ENCODE results near the gene ZNF682. TPM values are rescaled to one million over a fixed set of nuclear protein-coding genes. Genes with fewer than 3 reads are reported as not detected.
"Not testable (repeated sequence)": the region's sequence is repeated elsewhere in the genome, so short reads cannot be mapped to it uniquely, and the experiment has no call there.

ZNF682 gene
- total RNA-seq (2014; rRNA removed; shearing (Covaris generic)) = 1.1 and 3.0 TPM in 2 replicates

- DNase-seq (ENCODE audit: low spot score) = peak; percentile 83
Observed at GRCh38 chr19:20039203-20039723, at the start of gene ZNF682. TSS of gene ZNF682 (minus strand) at chr19:20039505. CDS start at chr19:20039345, 160 bp downstream.

DNA sequence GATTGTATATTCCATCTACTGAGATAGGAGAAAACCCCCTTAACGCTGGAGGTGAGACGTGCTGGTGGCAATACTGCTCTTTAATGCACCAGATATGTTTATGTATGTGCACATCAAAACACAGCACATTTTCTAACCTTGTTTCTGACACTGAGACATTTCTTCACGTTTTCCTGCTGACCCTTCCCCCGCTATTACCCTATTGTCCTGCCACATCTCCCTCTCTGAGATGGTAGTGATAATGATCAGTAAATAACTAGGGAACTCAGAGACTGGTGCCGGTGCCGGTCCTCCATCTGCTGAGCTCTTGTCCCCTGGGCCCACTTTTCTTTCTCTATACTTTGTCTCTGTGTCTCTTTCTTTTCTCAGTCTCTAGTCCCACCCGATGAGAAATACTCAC lies 43.6 kb upstream of the ZNF682 start:
- not testable (repeated sequence) for DNase-seq (ENCODE audit: low spot score)

- DNase-seq (ENCODE audit: low spot score) = not testable (repeated sequence)
Observed at GRCh38 chr19:20082232-20082833, 43.0 kb upstream of the ZNF682 start.

DNA sequence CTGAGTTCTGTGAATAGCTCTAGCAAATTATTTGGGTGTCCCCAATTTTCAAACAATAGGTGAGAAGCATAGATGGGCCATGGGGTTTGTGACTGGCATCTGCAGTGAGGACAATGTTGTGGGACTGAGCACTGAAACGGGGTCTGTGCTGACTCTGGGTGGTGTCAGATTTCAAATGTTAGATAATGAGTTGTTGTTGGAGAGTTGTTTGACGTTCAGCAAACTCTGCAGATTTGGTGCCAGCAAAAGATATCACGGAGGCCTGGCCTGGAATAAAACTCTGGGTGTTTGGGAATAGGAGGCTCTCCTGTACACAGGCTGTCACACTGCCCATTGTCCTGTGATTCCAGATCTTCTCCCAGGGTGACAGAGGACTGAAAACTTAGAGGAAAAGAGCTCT lies 41.4 kb upstream of the ZNF682 start:
- DNase-seq (ENCODE audit: low spot score) = no peak

- no peak for DNase-seq (ENCODE audit: low spot score)
Observed at GRCh38 chr19:20079476-20079875, 40.2 kb upstream of the ZNF682 start.

DNA sequence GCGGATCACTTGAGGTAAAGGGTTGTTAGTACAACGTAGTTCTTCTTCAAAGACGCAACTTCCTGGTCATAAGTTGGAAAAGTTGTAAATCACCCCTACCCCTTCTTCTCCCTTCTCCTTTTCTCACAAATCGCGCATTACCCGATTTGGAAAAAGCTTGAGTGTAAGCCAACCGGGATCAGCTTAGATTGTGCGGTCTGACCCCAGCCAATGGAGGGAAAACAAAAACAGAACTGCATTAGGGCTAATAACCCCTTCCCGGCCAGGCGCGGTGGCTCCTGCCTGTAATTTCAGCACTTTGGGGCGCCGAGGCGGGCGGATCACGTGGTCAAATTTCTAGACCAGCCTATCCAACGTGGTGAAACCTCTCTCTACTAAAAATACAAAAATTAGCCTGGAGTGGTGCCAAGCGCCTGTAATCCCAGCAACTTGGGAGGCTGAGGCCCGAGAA lies 39.3 kb upstream of the ZNF682 start:
- no peak for DNase-seq (ENCODE audit: low spot score)

- peak; percentile 48 for DNase-seq (ENCODE audit: low spot score)
Observed at GRCh38 chr19:20077791-20078463, 38.6 kb upstream of the ZNF682 start, which contains the start of gene ZNF90. TSS of gene ZNF90 (plus strand) at chr19:20078000. CDS start at chr19:20078133, 133 bp downstream.

DNA sequence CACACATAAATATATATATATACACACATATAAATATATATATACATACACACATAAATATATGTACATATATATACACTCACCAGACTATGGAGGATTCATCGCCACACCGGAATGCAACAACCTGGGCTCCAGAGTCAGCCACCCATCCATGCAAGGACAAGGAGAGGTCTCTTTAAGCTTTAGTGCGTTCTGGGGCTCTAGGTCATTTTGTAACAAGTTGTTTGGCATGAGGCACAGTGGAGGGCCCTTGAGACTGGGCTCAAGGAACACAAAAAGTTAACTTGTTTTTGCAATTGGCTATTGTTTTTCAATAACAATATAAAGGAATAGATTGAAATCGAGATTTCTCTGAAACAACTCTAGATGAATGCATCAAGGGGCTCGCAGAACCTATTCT lies 33.6 kb upstream of the ZNF682 start:
- no peak for DNase-seq (ENCODE audit: low spot score)

- no peak for DNase-seq (ENCODE audit: low spot score)
Observed at GRCh38 chr19:20070691-20071090, 31.4 kb upstream of the ZNF682 start.

DNA sequence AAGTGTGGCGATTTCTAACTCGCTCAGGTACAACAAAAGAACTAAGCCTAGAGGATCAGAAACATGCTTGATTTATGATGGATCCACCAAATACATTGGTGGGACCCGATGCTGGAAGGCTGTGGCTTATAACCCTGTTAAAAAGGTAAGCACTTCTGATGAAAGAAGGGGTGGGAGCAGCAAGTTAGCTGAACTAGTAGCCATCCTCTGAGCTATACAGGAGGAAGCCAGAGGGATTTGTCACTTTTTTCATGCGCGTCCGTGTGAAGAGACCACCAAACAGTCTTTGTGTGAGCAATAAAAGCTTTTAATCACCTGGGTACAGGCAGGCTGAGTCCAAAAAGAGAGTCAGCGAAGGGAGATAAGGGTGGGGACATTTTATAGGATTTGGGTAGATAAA lies 29.3 kb upstream of the ZNF682 start:
- not testable (repeated sequence) for DNase-seq (ENCODE audit: low spot score)

DNA sequence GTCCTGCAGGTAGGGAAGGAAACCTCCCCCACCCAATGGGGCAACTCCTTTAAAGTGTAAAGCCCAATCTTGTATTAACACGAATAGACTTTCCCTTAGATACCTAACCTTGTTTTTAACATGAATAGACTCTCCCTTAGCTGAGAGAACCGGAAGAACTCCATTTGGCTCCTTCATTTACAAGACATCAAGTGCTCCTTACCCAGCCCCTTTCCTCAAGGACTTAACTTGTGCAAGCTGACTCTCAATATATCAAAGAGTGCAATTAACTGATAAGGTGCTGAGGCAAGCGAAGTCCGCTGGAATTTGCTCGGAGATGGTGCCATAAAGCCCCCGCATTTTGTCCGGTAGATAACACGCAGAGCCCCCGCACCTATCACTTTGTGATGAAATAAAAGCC lies 28.6 kb upstream of the ZNF682 start:
- no peak for DNase-seq (ENCODE audit: low spot score)

DNA sequence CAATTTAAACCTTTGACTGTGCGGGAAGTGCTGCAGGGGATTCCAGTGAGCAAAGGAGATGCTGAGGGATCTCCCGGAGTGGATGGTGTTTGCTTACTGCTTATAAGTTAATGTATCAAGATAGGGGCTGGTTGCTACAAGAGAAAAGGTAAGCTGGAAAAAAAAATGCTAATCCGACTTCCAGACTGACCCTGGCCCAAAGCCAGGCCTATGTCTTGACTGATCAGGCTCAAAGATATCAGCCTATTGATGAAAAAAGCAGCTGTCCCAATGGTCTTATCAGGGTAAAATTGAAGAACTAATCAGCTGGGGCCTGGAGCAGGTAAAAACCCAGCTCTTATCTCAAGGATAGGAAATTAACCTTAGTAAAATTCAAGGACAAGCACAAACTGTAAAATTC lies 27.6 kb upstream of the ZNF682 start:
- no peak for DNase-seq (ENCODE audit: low spot score)

DNA sequence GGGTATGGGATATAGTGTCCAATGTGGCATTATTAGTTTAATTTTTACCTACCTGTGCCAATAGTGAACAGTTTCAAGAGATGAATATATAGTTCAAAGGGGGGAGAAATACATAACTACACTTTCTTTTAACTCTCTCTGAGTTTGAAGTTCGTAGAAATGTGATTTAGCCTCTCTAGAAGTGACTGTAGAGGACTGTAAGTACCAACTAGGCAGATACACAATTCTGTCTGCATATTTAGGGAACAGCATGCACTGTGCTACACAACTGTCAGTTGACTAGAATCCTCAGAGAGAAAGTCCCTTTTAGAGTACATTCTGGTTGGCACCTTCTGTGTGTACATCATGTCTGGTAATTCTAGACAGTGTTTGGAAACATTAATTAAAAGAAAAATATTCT lies 21.0 kb upstream of the ZNF682 start:
- no peak for DNase-seq (ENCODE audit: low spot score)

DNA sequence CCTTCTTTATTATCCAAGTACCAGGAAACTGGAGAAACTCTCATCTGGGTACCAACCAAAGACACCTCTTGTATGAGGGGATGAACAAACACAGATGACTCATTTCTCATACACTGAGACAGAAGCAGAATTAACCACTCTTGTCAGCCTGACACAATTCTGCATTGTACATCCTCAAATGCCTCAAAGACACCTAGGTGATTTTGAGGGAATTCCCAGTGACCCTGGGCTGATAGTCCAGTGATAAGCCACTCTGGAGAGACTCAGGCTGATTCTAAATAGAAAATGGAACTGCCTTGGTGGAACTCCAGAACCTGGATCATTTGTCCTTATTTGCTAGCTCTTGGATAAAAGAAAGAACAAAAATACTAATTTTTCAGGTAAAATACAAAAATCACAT lies 19.4 kb upstream of the ZNF682 start:
- DNase-seq (ENCODE audit: low spot score) = not testable (repeated sequence)

DNA sequence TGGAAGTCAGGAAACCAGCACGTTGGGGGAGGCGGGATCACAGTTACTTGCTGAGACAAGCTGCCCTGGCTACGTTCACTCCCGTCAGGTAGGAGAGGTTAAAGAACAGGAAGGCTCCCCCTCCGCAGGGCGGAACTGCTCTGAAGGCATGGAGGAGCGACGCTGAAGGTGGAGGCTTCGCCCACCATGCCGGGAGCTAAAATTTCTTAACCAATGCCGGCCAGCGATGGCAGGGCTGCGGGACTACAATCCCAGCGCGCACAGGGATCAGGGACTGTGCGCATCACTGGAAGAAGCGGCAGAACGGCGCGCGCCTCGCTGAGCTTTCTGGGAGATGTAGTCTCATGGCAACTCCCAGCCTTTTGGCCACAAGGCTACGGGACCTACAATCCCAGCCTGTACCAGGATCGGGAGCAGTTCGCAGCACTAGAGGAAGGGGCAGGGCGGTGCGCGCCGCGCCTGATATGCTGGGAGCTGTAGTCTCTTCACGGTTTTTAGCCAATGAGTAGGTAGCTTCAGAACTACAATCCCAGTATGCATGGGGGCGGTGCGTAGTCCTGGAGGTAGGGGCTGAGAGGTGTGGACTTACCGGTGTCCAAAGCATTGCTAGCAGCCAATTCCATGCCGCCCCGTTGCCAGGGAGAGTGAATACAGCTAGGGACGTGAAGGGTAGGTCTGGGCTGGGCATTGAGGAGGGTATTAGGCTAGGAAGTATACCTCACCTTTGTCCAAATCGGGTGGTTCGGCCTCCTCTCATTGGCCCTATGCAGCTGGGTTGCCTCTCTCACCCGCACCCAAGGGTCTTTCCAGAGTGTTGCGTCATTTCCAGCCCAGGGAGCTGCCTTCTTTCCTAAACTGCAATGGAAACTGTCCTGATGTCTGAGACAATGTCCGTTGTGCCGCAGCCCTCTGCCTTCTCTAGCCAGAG lies 12.8 kb upstream of the ZNF682 start:
- DNase-seq (ENCODE audit: low spot score) = no peak

- DNase-seq (ENCODE audit: low spot score) = not testable (repeated sequence)
Observed at GRCh38 chr19:20045742-20046141, 6.4 kb upstream of the ZNF682 start.

DNA sequence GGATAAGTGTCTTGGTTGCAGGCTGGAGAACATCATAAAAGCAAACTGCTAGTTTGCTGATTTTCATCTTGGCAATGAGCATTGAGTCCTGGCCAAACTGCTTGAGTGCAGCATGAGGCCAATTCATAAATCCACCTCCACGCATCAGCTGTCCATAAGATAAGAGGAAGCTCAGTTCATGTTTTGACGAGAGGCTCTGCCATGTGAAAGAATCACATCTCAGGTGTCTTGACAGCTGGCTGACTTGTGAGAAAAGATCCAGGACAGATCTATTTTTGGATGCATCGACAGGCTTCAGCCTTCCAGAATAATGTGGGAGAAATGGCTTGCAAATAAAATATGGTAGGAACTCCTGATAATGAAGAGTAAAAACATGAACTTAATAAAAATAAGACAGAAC lies 5.4 kb upstream of the ZNF682 start:
- DNase-seq (ENCODE audit: low spot score) = no peak

DNA sequence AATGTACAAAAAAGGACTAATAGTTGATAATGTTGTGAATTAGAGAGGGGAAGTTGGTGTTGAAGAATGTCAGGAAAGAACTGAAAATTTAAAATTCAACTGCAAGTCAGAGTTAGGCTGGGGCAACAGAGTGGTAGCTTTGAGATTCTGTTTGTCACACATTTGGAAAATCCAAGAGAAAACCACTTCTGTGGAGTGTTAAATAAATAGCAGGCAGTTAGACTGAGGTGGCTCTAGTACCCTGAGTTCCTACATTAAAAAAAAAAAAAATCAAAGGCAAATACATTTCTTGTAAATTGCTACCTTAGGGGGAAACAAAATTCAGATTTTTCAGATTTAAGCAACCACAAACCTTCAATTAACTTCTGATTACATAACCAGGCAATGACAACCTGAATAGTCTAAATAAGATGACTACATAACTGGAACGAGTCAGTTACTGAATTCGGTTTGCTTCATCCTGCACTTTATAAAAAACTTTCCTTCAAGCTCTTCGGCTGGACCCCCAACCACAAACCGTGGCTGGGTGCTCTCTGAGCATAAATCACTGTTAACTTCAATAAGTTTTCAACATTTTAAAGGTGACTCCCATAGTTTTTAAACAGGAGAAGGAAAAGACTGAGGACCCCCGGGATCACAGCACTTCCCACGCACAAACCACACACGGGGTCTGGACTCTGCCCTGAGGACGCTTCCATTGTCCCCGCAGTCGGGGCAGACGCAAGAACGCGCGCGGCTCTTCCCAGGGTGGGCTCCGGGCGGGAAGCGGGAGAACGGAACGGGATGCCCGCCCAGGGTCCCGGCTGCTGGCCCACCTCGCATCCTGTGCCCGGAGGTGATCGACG lies 725 bp downstream of the ZNF682 start:
- DNase-seq (ENCODE audit: low spot score) = no peak

DNA sequence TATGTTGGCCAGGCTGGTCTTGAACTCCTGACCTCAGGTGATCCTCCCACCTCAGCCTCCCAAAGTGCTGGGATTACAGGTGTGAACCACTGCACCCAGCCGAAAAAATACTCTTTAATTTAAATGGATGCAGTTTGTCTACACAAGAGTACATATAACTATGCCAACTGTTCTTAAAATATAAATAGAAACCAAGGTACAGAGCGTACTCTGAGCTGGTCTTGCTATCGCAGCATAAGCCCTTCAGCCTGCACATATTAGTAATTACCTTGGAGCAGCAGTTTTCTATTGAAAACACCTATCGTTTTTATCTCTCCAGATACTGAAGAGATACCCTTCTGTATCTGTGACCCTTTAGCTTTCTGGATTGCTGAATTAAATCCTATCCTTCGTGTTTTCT lies 3.4 kb downstream of the ZNF682 start:
- no peak for DNase-seq (ENCODE audit: low spot score)

DNA sequence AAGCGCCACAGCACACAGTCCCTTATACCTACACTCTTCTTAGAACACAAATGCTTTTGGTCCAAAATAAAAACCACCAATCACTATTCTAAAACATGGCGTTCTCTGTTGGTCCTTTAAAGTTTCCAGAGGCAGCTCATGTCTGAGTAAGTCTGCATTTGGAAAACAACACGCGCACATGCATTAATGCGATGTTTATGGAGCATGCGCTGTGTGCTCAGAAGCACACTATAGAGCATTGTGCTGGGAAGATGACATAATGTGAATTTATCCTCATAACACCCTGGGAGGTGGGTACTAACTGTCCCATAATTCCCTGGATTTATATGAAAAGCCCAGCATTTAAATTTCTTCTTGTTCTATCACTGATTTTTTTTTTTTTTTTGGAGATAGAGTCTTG lies 10.7 kb downstream of the ZNF682 start:
- DNase-seq (ENCODE audit: low spot score) = no peak

DNA sequence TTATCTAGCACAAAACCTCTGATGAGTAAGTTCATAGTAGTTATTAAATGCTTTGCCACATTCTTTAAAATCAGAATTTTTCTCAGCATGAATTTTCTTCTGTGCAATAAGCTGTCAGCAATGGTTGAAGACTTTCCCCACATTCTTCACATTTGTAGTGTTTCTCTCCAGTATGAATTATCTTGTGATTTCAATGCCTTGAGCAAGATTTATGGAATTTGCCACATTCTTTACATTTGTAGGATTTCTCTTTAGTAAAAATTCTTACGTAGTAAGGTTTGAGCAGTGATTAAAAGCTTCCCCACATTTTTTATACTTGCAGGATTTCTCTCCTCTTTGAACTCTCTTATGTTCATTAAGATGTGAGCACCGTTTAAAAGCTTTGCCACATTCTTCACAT lies 33.6 kb downstream of the ZNF682 start:
- DNase-seq (ENCODE audit: low spot score) = no peak
